NT2/D1 (cell line): ENCODE results near the gene FBXO5.
"Not testable (repeated sequence)": the region's sequence is repeated elsewhere in the genome, so short reads cannot be mapped to it uniquely, and the experiment has no call there.

Experiments used
- YY1 ChIP-seq: IDR thresholded peaks from 2 replicates; pipeline ENCODE4 v1.6.1; 2011; ENCODE audit not compliant: insufficient read length, insufficient read depth
- ZNF274 ChIP-seq: IDR thresholded peaks from 2 replicates; pipeline ENCODE4 v1.6.1; 2011; ENCODE audit warnings: mild to moderate bottlenecking, low read depth, low read length

GRCh38 chr6:153000790-153001189 lies 17.9 kb upstream of the FBXO5 start:
- not testable (repeated sequence) for TF ChIP-seq ZNF274, YY1
